Endothelial cell of umbilical vein (primary cell): ENCODE data around the gene SPDYE4. TPM values are rescaled to one million over a fixed set of nuclear protein-coding genes. Genes with fewer than 3 reads are reported as not detected.
A peak's percentile ranks its signal among the peaks of the same experiment; 100 is the strongest.

Source experiments
- BruUV-seq: library from RNA; stranded (reverse); fragments of 400-500 nt; replicated peaks from 2 replicates; lab custom pipeline; 2021; lab: Mats Ljungman, UMichigan
- CTCF ChIA-PET: fragments of 300-600, 350-600 bp; sonication (Branson Sonifier 250); formaldehyde crosslinking; loops from one replicate; lab custom pipeline; 2021; ENCODE audit warnings: antibody characterized with exemption, inconsistent platforms; lab: Charles Lee
- POLR2A ChIA-PET: fragments of 300-600, 350-600 bp; sonication (Branson Sonifier 250); formaldehyde crosslinking; loops from one replicate; lab custom pipeline; 2021; ENCODE audit warnings: antibody characterized with exemption, inconsistent platforms; lab: Charles Lee
- DNase-seq: peaks from one replicate; pipeline ENCODE4 v3.0.0-alpha.2; 2011; ENCODE audit warnings: low read depth, low spot score
- FAIRE-seq: peaks from 2 replicates; lab custom pipeline; 2011; peaks lifted over from hg19 to GRCh38; lab: Jason Lieb, UNC
- H2AFZ ChIP-seq: 2 replicates; pipeline ENCODE4 v1.6.0; 2012; ENCODE audit warnings: low read depth, low read length, control low read depth, inconsistent platforms
- H3K27ac ChIP-seq: 2 replicates; pipeline ENCODE4 v1.5.1; 2011; ENCODE audit warnings: low read depth, mild to moderate bottlenecking, control low read depth, low read length, moderate library complexity; ENCODE audit not compliant: insufficient read depth
- H3K27me3 ChIP-seq, 2 experiments: 2 replicates each; pipeline versions ENCODE4 v1.6.0 to v1.6.1; 2011; ENCODE audit warnings: low read length in 2 of 2, mixed read lengths in 1 of 2; ENCODE audit not compliant: control insufficient read depth in 2 of 2, insufficient read depth in 2 of 2
- H3K36me3 ChIP-seq, 2 experiments: 2 replicates in 1 of 2; 3 replicates in 1 of 2; pipeline ENCODE4 v1.5.1; 2011; ENCODE audit warnings: low read length in 2 of 2, mild to moderate bottlenecking in 1 of 2, moderate library complexity in 1 of 2; ENCODE audit not compliant: control insufficient read depth in 2 of 2, insufficient read depth in 2 of 2; ENCODE audit errors: extremely low read depth in 1 of 2
- H3K4me1 ChIP-seq: 3 replicates; pipeline ENCODE4 v1.5.1; 2011; ENCODE audit warnings: mild to moderate bottlenecking, low read length; ENCODE audit not compliant: control insufficient read depth, insufficient read depth; ENCODE audit errors: extremely low read depth
- H3K4me2 ChIP-seq: 2 replicates; pipeline ENCODE4 v1.6.1; 2011; ENCODE audit warnings: low read length, control low read depth, mixed read lengths; ENCODE audit not compliant: insufficient read depth
- H3K4me3 ChIP-seq, 3 experiments: fragments of 200-600 bp in 1 of 3; sonication (generic), shearing (Covaris generic) in 1 of 3; replicated peaks in 1 of 3; 2 replicates each; pipeline ENCODE4 v1.5.1; 2011 to 2016; ENCODE audit warnings: control low read depth in 3 of 3, low read length in 3 of 3, mild to moderate bottlenecking in 2 of 3, inconsistent platforms in 1 of 3, low read depth in 1 of 3, moderate library complexity in 1 of 3; ENCODE audit not compliant: insufficient read depth in 1 of 3
- H3K79me2 ChIP-seq: 2 replicates; pipeline ENCODE4 v1.6.0; 2012; ENCODE audit warnings: low read length, inconsistent platforms; ENCODE audit not compliant: control insufficient read depth, insufficient read depth
- H3K9ac ChIP-seq: replicated peaks from 2 replicates; pipeline ENCODE3; 2011; ENCODE audit warnings: low read length, control low read depth; ENCODE audit not compliant: insufficient read depth; ENCODE audit errors: extremely low read depth
- H3K9me1 ChIP-seq: replicated peaks from 3 replicates; pipeline ENCODE4 v1.6.0; 2011; ENCODE audit warnings: mild to moderate bottlenecking, low read length; ENCODE audit not compliant: control insufficient read depth, insufficient read depth; ENCODE audit errors: extremely low read depth
- H3K9me3 ChIP-seq: replicated peaks from 2 replicates; pipeline ENCODE4 v1.5.1; 2012; ENCODE audit warnings: low read length, inconsistent platforms; ENCODE audit not compliant: control insufficient read depth, insufficient read depth
- H4K20me1 ChIP-seq: replicated peaks from 2 replicates; pipeline ENCODE3; 2011; ENCODE audit warnings: mild to moderate bottlenecking, low read length; ENCODE audit not compliant: control insufficient read depth, insufficient read depth; ENCODE audit errors: extremely low read depth
- CTCF ChIP-seq, 2 donors: IDR thresholded peaks; 1 replicate in 1 of 2; 2 replicates in 1 of 2; pipeline ENCODE4 v1.5.1; 2011; ENCODE audit warnings: low read length in 2 of 2, mild to moderate bottlenecking in 2 of 2, moderate library complexity in 2 of 2, control low read depth in 1 of 2, inconsistent platforms in 1 of 2, low read depth in 1 of 2; ENCODE audit not compliant: insufficient read depth in 1 of 2; ENCODE audit errors: extremely low read depth in 1 of 2
- EZH2 ChIP-seq: IDR thresholded peaks from 2 replicates; pipeline ENCODE4 v1.6.1; 2012; ENCODE audit warnings: borderline replicate concordance, low read depth, mild to moderate bottlenecking, moderate library complexity, low read length, inconsistent platforms; ENCODE audit not compliant: severe bottlenecking
- FOS ChIP-seq: IDR thresholded peaks from 2 replicates; pipeline ENCODE4 v1.6.1; 2011; ENCODE audit warnings: mild to moderate bottlenecking, low read length, moderate library complexity, borderline replicate concordance; ENCODE audit not compliant: insufficient read depth
- GATA2 ChIP-seq: IDR thresholded peaks from 2 replicates; pipeline ENCODE4 v1.7.0; 2011; ENCODE audit warnings: low read depth, mild to moderate bottlenecking, moderate library complexity, mixed read lengths, low read length; ENCODE audit not compliant: insufficient read length, insufficient read depth
- JUN ChIP-seq: IDR thresholded peaks from 2 replicates; pipeline ENCODE4 v1.6.1; 2011; ENCODE audit warnings: borderline replicate concordance, low read depth; ENCODE audit not compliant: insufficient read length, insufficient read depth
- MAX ChIP-seq: IDR thresholded peaks from 2 replicates; pipeline ENCODE4 v1.6.1; 2011; ENCODE audit not compliant: insufficient read depth, insufficient read length
- MYC ChIP-seq: IDR thresholded peaks from one replicate; pipeline ENCODE4 v1.6.1; 2011; ENCODE audit warnings: mild to moderate bottlenecking, low read depth, low read length
- POLR2A ChIP-seq: IDR thresholded peaks from 2 replicates; pipeline ENCODE4 v1.6.1; 2012; ENCODE audit warnings: low read depth, mild to moderate bottlenecking, control low read depth, low read length
- POLR2AphosphoS5 ChIP-seq: IDR thresholded peaks from 2 replicates; pipeline ENCODE4 v1.6.1; 2012; ENCODE audit warnings: low read depth, mild to moderate bottlenecking, control low read depth, low read length, moderate library complexity; ENCODE audit not compliant: insufficient read depth
- dilution Hi-C: fragments of 300-500 bp; cut with MboI; formaldehyde crosslinking; loops from one replicate; pipeline ENCODE4 v1.15.0; 2019; ENCODE audit warnings: low sequenced_read_pairs; ENCODE audit not compliant: extremely low pct_ligation_motif_present
- intact Hi-C: fragments of 100-400 bp; cut with micrococcal nuclease; formaldehyde crosslinking; loops from one replicate; pipeline ENCODE4 v1.10.0; 2022
- polyA plus RNA-seq, 4 experiments: library from polyadenylated mRNA; depleted of rRNA in 3 of 4; stranded (reverse) in 3 of 4; unstranded in 1 of 4; fragments of >200 nt; gene quantifications; 2 replicates each; pipeline versions ENCODE4 v1.2.1 to v1.2.3, GENCODE V29; 2011 to 2012; ENCODE audit warnings: missing spikeins in 1 of 4
- total RNA-seq: library from RNA; stranded (reverse); gene quantifications from 2 replicates; pipeline ENCODE4 v1.2.3, GENCODE V29; 2021

The SPDYE4 gene
- total and polyA plus RNA-seq, 2 donors (not counting 3 experiments of a cell fraction or from before 2014, with no cell fraction given) = not detected

- TF ChIP-seq EZH2 = peak; percentile 14
- TF ChIP-seq CTCF (IDR thresholded peaks at IDR 0.05; ENCODE audit: extremely low read depth in 1 of 2, insufficient read depth in 1 of 2, low read depth in 1 of 2, low read length in 2 of 2) = no peak
- FAIRE-seq (no peak), DNase-seq (no peak)
- ChIA-PET POLR2A (no interaction called here), CTCF (interaction anchor here (0.5 to 2.6 kb wide), 3 partner anchors 12 to 588 kb away, joined by 4 to 10 read pairs (median 4); no protein-coding TSS in a partner anchor)
- no TSS peak for BruUV-seq
- dilution Hi-C loops (no loop called here), intact Hi-C loops (no loop called here)
- H2AFZ ChIP-seq = no peak overlapping the region
- no peaks in the 10 kb centered on the region for H3K79me2 ChIP-seq
- H3K9ac ChIP-seq = no peak overlapping the region
- peaks cover 4 to 5% of the 10 kb centered on the region in 2 experiments for H3K27me3 ChIP-seq
- H3K27ac ChIP-seq = no peak overlapping the region
- H4K20me1 ChIP-seq = no peaks in the 10 kb centered on the region
- no peaks in the 10 kb centered on the region for H3K36me3 ChIP-seq
- no peak overlapping the region for H3K4me3 ChIP-seq
- H3K4me2 ChIP-seq = no peak overlapping the region
- no peaks in the 10 kb centered on the region for H3K9me1 ChIP-seq
- no peaks in the 10 kb centered on the region for H3K9me3 ChIP-seq
- no peaks in the 10 kb centered on the region for H3K4me1 ChIP-seq
Observed at GRCh38 chr17:8798176-8798845, 40.0 kb upstream of the SPDYE4 start.

GRCh38 chr17:8797621-8798175 is 39.4 kb upstream of the SPDYE4 start:
- BruUV-seq = no TSS peak
- Histone ChIP-seq H3K27ac (no peak overlapping the region), H3K4me3 (no peak overlapping the region), H3K79me2 (no peaks in the 10 kb centered on the region), H3K27me3 (peaks cover 4 to 5% of the 10 kb centered on the region in 2 experiments), H3K9ac (no peak overlapping the region), H2AFZ (no peak overlapping the region), H3K36me3 (no peaks in the 10 kb centered on the region), H3K9me3 (no peaks in the 10 kb centered on the region), H4K20me1 (no peaks in the 10 kb centered on the region), H3K4me2 (no peak overlapping the region), H3K4me1 (no peaks in the 10 kb centered on the region), H3K9me1 (no peaks in the 10 kb centered on the region)
- no peak for FAIRE-seq
- ChIA-PET CTCF (interaction anchor here (2.6 kb wide), 1 partner anchor 12 kb away, joined by 10 read pairs; no protein-coding TSS in a partner anchor), POLR2A (no interaction called here)
- intact Hi-C loops (no loop called here), dilution Hi-C loops (no loop called here)
- TF ChIP-seq POLR2AphosphoS5 = no peak
- TF ChIP-seq JUN = no peak
- no peak for TF ChIP-seq GATA2
- no peak for TF ChIP-seq CTCF (IDR thresholded peaks at IDR 0.05; ENCODE audit: extremely low read depth in 1 of 2, insufficient read depth in 1 of 2, low read depth in 1 of 2, low read length in 2 of 2)
- TF ChIP-seq MYC = no peak
- no peak for TF ChIP-seq FOS
- no peak for TF ChIP-seq POLR2A
- TF ChIP-seq MAX = no peak
- TF ChIP-seq EZH2 = no peak
- no peak for DNase-seq
